Ishikawa (cell line): Measurements from ENCODE around the gene DCAF10.

ENCODE experiments used
- EGR1 ChIP-seq: IDR thresholded peaks from 2 replicates; pipeline ENCODE4 v1.6.1; 2012
- EP300 ChIP-seq: IDR thresholded peaks from 2 replicates; pipeline ENCODE4 v1.6.1; 2012; ENCODE audit warnings: borderline replicate concordance
- FOXM1 ChIP-seq: IDR thresholded peaks from 2 replicates; pipeline ENCODE4 v1.6.1; 2012; ENCODE audit warnings: low read depth, borderline replicate concordance
- NFIC ChIP-seq: IDR thresholded peaks from 2 replicates; pipeline ENCODE4 v1.6.1; 2012
- TAF1 ChIP-seq: IDR thresholded peaks from 2 replicates; pipeline ENCODE4 v1.6.1; 2012; ENCODE audit warnings: low read depth, mild to moderate bottlenecking
- YY1 ChIP-seq: IDR thresholded peaks from 2 replicates; pipeline ENCODE4 v1.6.1; 2012; ENCODE audit warnings: low read depth
- TF ChIP-seq, protein P1 (sequence below): IDR thresholded peaks from 2 replicates; pipeline ENCODE4 v1.6.1; 2012; ENCODE audit warnings: low read depth, mild to moderate bottlenecking

GRCh38 chr9:37913480-37914153 lies 113.0 kb downstream of the DCAF10 start:
- TF ChIP-seq NFIC = no peak
- TF ChIP-seq, protein P1, sequence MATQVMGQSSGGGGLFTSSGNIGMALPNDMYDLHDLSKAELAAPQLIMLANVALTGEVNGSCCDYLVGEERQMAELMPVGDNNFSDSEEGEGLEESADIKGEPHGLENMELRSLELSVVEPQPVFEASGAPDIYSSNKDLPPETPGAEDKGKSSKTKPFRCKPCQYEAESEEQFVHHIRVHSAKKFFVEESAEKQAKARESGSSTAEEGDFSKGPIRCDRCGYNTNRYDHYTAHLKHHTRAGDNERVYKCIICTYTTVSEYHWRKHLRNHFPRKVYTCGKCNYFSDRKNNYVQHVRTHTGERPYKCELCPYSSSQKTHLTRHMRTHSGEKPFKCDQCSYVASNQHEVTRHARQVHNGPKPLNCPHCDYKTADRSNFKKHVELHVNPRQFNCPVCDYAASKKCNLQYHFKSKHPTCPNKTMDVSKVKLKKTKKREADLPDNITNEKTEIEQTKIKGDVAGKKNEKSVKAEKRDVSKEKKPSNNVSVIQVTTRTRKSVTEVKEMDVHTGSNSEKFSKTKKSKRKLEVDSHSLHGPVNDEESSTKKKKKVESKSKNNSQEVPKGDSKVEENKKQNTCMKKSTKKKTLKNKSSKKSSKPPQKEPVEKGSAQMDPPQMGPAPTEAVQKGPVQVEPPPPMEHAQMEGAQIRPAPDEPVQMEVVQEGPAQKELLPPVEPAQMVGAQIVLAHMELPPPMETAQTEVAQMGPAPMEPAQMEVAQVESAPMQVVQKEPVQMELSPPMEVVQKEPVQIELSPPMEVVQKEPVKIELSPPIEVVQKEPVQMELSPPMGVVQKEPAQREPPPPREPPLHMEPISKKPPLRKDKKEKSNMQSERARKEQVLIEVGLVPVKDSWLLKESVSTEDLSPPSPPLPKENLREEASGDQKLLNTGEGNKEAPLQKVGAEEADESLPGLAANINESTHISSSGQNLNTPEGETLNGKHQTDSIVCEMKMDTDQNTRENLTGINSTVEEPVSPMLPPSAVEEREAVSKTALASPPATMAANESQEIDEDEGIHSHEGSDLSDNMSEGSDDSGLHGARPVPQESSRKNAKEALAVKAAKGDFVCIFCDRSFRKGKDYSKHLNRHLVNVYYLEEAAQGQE = no peak
- no peak for TF ChIP-seq FOXM1
- no peak for TF ChIP-seq TAF1
- TF ChIP-seq EGR1 = no peak
- TF ChIP-seq YY1 = no peak
- TF ChIP-seq EP300 = no peak
